Liver (tissue), 9 donors: ENCODE data around the gene DAGLA. TPM values are rescaled to one million over a fixed set of nuclear protein-coding genes. Genes with fewer than 3 reads are reported as not detected.

Experiments
- DNase-seq: peaks from one replicate; pipeline ENCODE4 v3.0.0-alpha.2; 2017; ENCODE audit warnings: low spot score
- H3K27ac ChIP-seq, 2 donors: one replicate each; pipeline ENCODE4 v1.7.0; 2013; ENCODE audit warnings: inconsistent platforms in 2 of 2, low read length in 2 of 2, control low read depth in 1 of 2, low read depth in 1 of 2, mild to moderate bottlenecking in 1 of 2
- H3K27me3 ChIP-seq, 4 donors: one replicate each; pipeline versions ENCODE4 v1.6.1 to v1.7.0; 2013; ENCODE audit warnings: low read length in 3 of 4, inconsistent platforms in 1 of 4, mild to moderate bottlenecking in 1 of 4, moderate library complexity in 1 of 4; ENCODE audit not compliant: control insufficient read depth in 4 of 4, insufficient read depth in 4 of 4
- H3K36me3 ChIP-seq, 4 donors: one replicate each; pipeline versions ENCODE4 v1.6.1 to v1.7.0; 2013; ENCODE audit warnings: low read length in 3 of 4, mild to moderate bottlenecking in 3 of 4, low read depth in 1 of 4, moderate library complexity in 1 of 4; ENCODE audit not compliant: control insufficient read depth in 4 of 4, insufficient read depth in 3 of 4
- H3K4me1 ChIP-seq, 4 donors: one replicate each; pipeline versions ENCODE4 v1.6.1 to v1.7.0; 2013; ENCODE audit warnings: low read length in 3 of 4, mild to moderate bottlenecking in 3 of 4, moderate library complexity in 1 of 4; ENCODE audit not compliant: control insufficient read depth in 4 of 4, insufficient read depth in 4 of 4
- H3K4me3 ChIP-seq, 3 donors: one replicate each; pipeline versions ENCODE4 v1.6.1 to v1.7.0; 2013; ENCODE audit warnings: low read length in 3 of 3, control low read depth in 1 of 3, low read depth in 1 of 3, mild to moderate bottlenecking in 1 of 3
- H3K9ac ChIP-seq, 2 donors: one replicate each; pipeline ENCODE4 v1.7.0; 2013; ENCODE audit warnings: low read length in 2 of 2, mild to moderate bottlenecking in 2 of 2, moderate library complexity in 2 of 2, control low read depth in 1 of 2, low read depth in 1 of 2
- H3K9me3 ChIP-seq, 4 donors: one replicate each; pipeline versions ENCODE4 v1.6.1 to v1.7.0; 2013; ENCODE audit warnings: low read length in 3 of 4; ENCODE audit not compliant: control insufficient read depth in 4 of 4
- ATF3 ChIP-seq: IDR thresholded peaks from 2 replicates; pipeline ENCODE4 v1.6.1; 2016; ENCODE audit warnings: antibody characterized with exemption
- EGR1 ChIP-seq, 2 donors: IDR thresholded peaks; 2 replicates each; pipeline ENCODE4 v1.6.1; 2016 to 2018; ENCODE audit warnings: antibody characterized with exemption in 2 of 2, low read depth in 2 of 2
- FOXA1 ChIP-seq: IDR thresholded peaks from 2 replicates; pipeline ENCODE4 v1.6.1; 2016; ENCODE audit warnings: antibody characterized with exemption
- FOXA2 ChIP-seq: IDR thresholded peaks from 2 replicates; pipeline ENCODE4 v1.6.1; 2016; ENCODE audit warnings: antibody characterized with exemption
- GABPA ChIP-seq, 2 donors: IDR thresholded peaks in 1 of 2; conservative IDR thresholded peaks in 1 of 2; 2 replicates each; pipeline ENCODE4 v1.6.1; 2016; ENCODE audit warnings: antibody characterized with exemption in 2 of 2, mild to moderate bottlenecking in 1 of 2, moderate library complexity in 1 of 2
- HNF4A ChIP-seq, 2 donors: conservative IDR thresholded peaks; 2 replicates each; pipeline ENCODE4 v1.6.1; 2016; ENCODE audit warnings: antibody characterized with exemption in 2 of 2, mild to moderate bottlenecking in 2 of 2
- HNF4G ChIP-seq: IDR thresholded peaks from 2 replicates; pipeline ENCODE4 v1.6.1; 2016; ENCODE audit warnings: antibody characterized with exemption
- MAX ChIP-seq: IDR thresholded peaks from 2 replicates; pipeline ENCODE4 v1.6.1; 2016; ENCODE audit warnings: antibody characterized with exemption
- NR2F2 ChIP-seq: IDR thresholded peaks from 2 replicates; pipeline ENCODE4 v1.6.1; 2016; ENCODE audit warnings: antibody characterized with exemption
- RAD21 ChIP-seq, 2 donors: IDR thresholded peaks; 2 replicates each; pipeline ENCODE4 v1.6.1; 2016; ENCODE audit warnings: antibody characterized with exemption in 2 of 2, mild to moderate bottlenecking in 2 of 2
- REST ChIP-seq: IDR thresholded peaks from 2 replicates; pipeline ENCODE4 v1.6.1; 2016; ENCODE audit warnings: antibody characterized with exemption, mild to moderate bottlenecking
- RXRA ChIP-seq, 2 donors: IDR thresholded peaks; 2 replicates each; pipeline ENCODE4 v1.6.1; 2017 to 2018; ENCODE audit warnings: antibody characterized with exemption in 2 of 2, mild to moderate bottlenecking in 1 of 2
- SP1 ChIP-seq: IDR thresholded peaks from 2 replicates; pipeline ENCODE4 v1.6.1; 2018; ENCODE audit warnings: antibody characterized with exemption, mild to moderate bottlenecking
- TAF1 ChIP-seq: conservative IDR thresholded peaks from 2 replicates; pipeline ENCODE4 v1.6.1; 2016; ENCODE audit warnings: antibody characterized with exemption, mild to moderate bottlenecking
- YY1 ChIP-seq: IDR thresholded peaks from 2 replicates; pipeline ENCODE4 v1.6.1; 2016; ENCODE audit warnings: antibody characterized with exemption, mild to moderate bottlenecking
- WGBS: extraction: QIAGEN DNeasy Blood & Tissue Kit; methylation state at CpG from one replicate; pipeline ENCODE4 v1.1.7; 2013; 5-methylcytosine and 5-hydroxymethylcytosine counted together
- polyA plus RNA-seq, 2 donors: library from polyadenylated mRNA; stranded (reverse) in 1 of 2; unstranded in 1 of 2; fragments of 200-250 nt in 1 of 2; fragments of >200 nt in 1 of 2; fragmentation: Nextera tagmentation in 1 of 2; extraction: Ambion mirVana in 1 of 2; gene quantifications; one replicate each; pipeline versions ENCODE4 v1.2.1 to v1.2.3, GENCODE V29; 2013 to 2015
- total RNA-seq, 2 donors: library from RNA; depleted of rRNA; stranded (reverse); fragments of >200 nt; gene quantifications; one replicate each; pipeline ENCODE4 v1.2.3, GENCODE V29; 2014
- donor health status: healthy.
- donor health status: healthy.
- donor health status: healthy.
- donor health status: healthy.
- donor health status: healthy.

DAGLA gene
- total and polyA plus RNA-seq, 4 donors: 0.13 to 0.84 (median 0.60) TPM

GRCh38 chr11:61636676-61637075 is 43.5 kb upstream of the DAGLA start:
- H3K9ac ChIP-seq: no peak overlapping the region
- H3K4me3 ChIP-seq: no peak overlapping the region
- TF ChIP-seq RXRA (IDR thresholded peaks at IDR 0.05): no peak
- TF ChIP-seq EGR1 (IDR thresholded peaks at IDR 0.05; ENCODE audit: low read depth in 2 of 2): no peak
- no peak for TF ChIP-seq FOXA2
- TF ChIP-seq HNF4G: no peak
- no peak for TF ChIP-seq YY1
- no peak for TF ChIP-seq NR2F2
- TF ChIP-seq ATF3: no peak
- TF ChIP-seq TAF1: no peak
- no peaks in the 10 kb centered on the region for H3K27me3 ChIP-seq
- H3K36me3 ChIP-seq: no peaks in the 10 kb centered on the region
- H3K9me3 ChIP-seq: no peaks in the 10 kb centered on the region
- WGBS: 85% methylated on average over 11 of the region's 11 CpGs
- peaks cover 0 to 3% (median 0%) of the 10 kb centered on the region in 4 donors for H3K4me1 ChIP-seq
- no peak for DNase-seq
- H3K27ac ChIP-seq: no peak overlapping the region

GRCh38 chr11:61637277-61637676 is 42.9 kb upstream of the DAGLA start:
- Histone ChIP-seq H3K4me3 (no peak overlapping the region), H3K9ac (no peak overlapping the region), H3K36me3 (no peaks in the 10 kb centered on the region), H3K9me3 (no peaks in the 10 kb centered on the region), H3K27ac (no peak overlapping the region), H3K27me3 (no peaks in the 10 kb centered on the region), H3K4me1 (peaks cover 0 to 3% (median 0%) of the 10 kb centered on the region in 4 donors)
- TF ChIP-seq REST: no peak
- no peak for DNase-seq
- WGBS: 64% methylated on average over 9 of the region's 9 CpGs

- Histone ChIP-seq H3K9ac (no peak overlapping the region), H3K4me1 (peaks cover 0 to 3% (median 0%) of the 10 kb centered on the region in 4 donors), H3K36me3 (no peaks in the 10 kb centered on the region), H3K27ac (no peak overlapping the region), H3K4me3 (no peak overlapping the region), H3K9me3 (no peaks in the 10 kb centered on the region), H3K27me3 (no peaks in the 10 kb centered on the region)
- TF ChIP-seq ATF3: no peak
- no peak for TF ChIP-seq SP1
- no peak for TF ChIP-seq HNF4A (conservative IDR thresholded peaks at IDR 0.05)
- TF ChIP-seq FOXA2: no peak
- no peak for TF ChIP-seq NR2F2
- no peak for TF ChIP-seq FOXA1
- TF ChIP-seq TAF1: no peak
- TF ChIP-seq EGR1 (IDR thresholded peaks at IDR 0.05; ENCODE audit: low read depth in 2 of 2): no peak
- TF ChIP-seq REST: no peak
- no peak for TF ChIP-seq MAX
- TF ChIP-seq YY1: no peak
- no peak for TF ChIP-seq RAD21 (IDR thresholded peaks at IDR 0.05)
- no peak for TF ChIP-seq GABPA (IDR thresholded peaks at IDR 0.05 in 1 of 2, conservative IDR thresholded peaks at IDR 0.05 in 1 of 2)
- 84% methylated on average over 7 of the region's 7 CpGs for WGBS
- DNase-seq: no peak
Observed at GRCh38 chr11:61639816-61640443, 40.3 kb upstream of the DAGLA start.
